Measurements from ENCODE around the gene TP63.

GRCh38 chr3:189724356-189724755 is 93.2 kb downstream of the TP63 start:
- TF ChIP-seq TAF1 (IDR thresholded peaks at IDR 0.05; ENCODE audit: low read depth, low read length) (no peak), POLR2A (IDR thresholded peaks at IDR 0.05; ENCODE audit: low read depth, low read length) (no peak), POLR2AphosphoS5 (IDR thresholded peaks at IDR 0.05; ENCODE audit: low read depth, low read length) (no peak), SPI1 (IDR thresholded peaks at IDR 0.05; ENCODE audit: low read depth, low read length) (no peak), POU2F2 (IDR thresholded peaks at IDR 0.05; ENCODE audit: low read depth, low read length) (no peak)

All from GM12891 (cell line).